Hematopoietic multipotent progenitor cell treated with erythropoietin and hydrocortisone succinate and interleukin-3 and kit ligand, for 15 days (in vitro differentiated cells): ENCODE data around the gene AMDHD1.

Experiments used
- DNase-seq: peaks from one replicate; pipeline ENCODE4 v3.0.0-alpha.2; 2015; ENCODE audit warnings: low spot score

The AMDHD1 gene

GRCh38 chr12:95996034-95996658 is 53.0 kb downstream of the AMDHD1 start, which contains the start of gene HAL:
TSS of gene HAL (minus strand) at chr12:95996344. CDS start at chr12:95995910, 434 bp downstream.
- no peak for DNase-seq

DNA sequence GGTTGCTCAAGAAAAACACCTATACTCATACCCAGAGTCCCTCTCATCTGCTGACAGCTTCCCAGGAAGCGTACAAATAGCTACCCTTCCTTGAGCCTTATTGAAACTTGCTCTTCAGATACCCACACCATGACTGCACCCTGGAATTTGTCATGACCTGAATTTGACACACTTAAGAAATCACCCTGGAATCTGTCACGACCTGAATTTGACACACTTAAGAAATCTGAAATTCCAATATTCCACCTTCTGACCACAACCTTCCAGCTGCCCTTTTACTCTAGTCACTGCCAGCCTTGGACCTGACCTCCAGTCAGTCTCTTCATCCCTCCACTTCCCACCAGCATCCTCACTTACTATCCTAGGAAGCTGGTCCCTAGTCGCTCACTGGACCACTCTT is 54.1 kb downstream of the AMDHD1 start:
- no peak for DNase-seq

DNA sequence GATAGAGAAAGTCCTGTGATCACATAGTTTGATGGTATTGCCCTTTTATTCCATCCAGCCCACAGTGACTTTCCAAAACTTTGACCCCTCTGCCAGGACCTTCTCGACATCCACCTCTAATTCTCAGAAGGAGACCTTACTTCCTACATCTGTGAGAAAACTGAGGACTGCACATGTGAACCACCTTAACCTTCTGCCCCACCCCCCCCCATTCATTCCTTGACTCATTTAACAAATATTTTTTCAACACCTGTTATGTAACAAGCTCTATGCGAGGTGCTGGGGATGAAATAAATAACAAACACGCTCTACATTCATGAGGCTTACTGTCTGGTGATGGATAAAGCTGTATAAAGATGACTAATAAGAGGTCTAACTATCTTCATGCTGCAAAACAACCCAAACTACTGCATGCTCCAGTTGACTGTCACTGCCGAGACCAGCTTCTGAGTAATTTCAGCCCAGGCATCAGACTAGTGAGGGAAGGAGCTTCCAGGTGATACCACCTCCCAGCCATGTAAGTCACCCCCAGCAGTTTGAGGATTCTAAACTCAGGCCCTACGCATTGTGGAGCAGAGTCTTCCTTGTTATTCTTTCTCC is 54.9 kb downstream of the AMDHD1 start:
- no peak for DNase-seq

DNA sequence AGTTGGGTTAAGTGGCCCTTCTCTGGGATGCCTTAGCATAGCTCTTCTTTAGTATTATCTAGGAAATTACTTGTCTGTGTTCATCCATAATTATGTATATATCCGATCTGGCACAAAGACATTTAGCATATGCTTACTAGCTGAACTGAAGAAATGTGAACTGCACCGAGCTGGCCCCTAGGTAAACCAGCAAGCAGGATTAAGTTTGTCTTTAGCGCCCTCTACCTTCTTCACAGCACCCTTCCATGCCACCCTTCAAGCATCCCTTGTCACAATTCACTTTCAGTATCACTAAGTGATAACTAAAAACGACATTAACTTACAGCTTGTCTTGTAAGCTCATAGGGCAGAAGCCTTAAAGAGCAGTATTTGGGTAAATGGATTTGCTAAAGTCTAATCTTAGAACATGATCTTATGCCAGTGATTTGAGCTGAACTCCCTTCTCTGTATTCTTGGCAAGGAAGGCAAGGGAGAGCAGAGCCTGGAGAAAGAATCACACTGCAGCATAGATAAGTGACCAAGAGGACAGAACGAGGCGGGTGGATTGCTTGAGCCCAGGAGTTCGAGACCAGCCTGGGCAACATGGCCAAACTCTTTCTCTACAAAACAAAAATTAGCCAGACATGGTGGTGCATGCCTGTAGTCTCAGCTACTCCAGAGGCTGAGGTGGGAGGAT is 55.6 kb downstream of the AMDHD1 start:
- peak; percentile 41 for DNase-seq

DNA sequence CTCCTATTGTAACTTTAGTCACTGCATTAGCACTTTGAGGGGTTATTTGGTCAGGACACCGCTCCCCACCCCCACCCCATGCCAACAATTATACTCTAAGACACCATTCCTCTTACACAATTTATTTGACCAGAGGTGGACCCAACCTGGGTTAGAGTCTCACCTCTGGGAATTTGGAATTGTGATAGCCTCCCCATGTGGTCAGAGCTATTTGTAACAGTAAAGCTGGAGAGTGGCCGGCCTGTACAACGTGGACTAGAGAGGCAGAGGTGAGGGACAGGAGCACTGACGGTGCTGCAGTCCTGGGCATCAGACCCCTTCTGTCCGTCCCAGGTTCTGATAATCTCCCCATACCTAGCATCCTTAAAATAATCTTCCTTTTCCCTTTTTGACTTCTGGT is 56.4 kb downstream of the AMDHD1 start:
- no peak for DNase-seq

DNA sequence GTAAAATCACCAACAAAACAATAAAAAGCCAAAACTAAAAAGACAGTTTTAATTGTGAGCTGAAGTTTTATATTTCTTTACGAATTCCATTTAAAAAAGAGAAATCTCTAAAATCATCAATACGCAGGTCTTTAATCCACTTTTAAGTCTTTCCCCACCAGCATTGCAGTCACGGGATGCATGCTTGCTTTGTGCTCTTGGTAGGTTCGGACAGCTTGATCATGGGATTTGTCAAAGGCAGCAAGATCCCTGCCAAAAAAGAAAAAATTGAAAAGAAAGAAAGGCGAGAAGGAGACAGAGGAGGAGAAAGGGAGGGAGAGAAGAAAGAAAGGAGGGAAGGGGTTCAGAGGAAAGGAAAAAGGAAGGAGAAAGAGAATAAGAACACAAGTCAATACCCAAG is 57.7 kb downstream of the AMDHD1 start:
- DNase-seq: no peak

DNA sequence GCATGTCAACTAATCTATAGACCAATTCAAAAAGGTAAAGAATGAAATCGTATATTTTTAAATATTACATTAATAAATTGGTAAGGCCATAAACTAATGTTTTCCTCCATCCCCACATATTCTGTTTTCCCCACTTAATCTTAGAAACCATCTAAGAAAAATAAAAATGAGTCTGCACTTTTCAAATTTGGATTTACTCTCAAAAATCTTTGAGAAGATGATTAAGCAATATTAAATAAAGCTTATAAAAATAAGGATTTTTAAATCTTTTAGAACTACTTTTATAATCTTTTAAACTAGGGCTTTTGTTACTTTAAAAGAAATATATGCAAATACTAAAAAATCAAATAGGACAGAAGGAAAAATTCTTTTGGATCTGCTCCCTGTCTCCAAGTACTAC is 63.6 kb downstream of the AMDHD1 start:
- peak; percentile 16 for DNase-seq

DNA sequence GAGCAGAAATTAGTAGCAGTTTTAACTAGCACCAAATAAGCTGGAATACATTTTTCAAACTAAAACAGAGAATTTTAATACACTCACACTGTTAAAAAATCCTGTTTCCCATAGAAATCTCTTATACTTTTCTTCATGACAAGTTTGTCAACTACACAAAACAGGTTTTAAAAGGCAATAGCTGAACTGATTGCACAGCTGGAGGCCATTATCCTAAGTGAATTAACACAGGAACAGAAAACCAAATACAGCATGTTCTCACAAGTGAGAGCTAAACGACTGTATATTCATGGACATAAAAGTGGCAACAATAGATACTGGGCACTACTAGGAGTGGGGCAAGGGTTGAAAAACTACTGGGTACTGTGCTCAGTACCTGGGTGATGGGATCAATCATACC is 64.6 kb downstream of the AMDHD1 start:
- no peak for DNase-seq

DNA sequence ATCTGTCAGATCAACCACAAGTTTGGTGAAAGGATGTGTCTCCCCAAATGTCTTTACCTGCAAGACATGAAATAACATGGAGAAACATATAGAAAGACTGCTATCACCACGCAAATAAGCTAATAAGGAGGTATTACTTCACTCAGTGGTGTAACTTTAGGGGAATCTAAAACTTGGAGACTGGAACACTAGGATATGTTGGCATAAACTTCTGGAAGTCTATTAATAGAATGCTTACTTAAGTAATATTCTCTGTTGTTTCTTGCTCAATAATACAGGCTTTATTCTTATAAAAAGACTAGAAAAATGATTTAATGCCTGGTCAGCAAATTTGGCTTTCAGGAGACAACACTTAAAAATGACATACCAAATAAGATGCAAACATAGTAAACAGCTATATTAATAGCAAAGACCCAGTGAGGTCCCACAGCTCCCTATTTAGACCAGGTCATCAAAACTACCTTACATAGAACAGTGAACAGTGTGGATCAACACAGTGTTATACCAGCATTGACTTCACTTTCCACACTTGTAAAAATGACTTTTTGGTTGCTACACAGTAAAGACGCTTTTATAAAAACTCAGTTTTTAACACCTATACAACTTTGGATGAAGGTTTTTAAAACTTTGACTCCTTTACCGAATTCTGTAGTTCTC is 71.9 kb downstream of the AMDHD1 start:
- no peak for DNase-seq

DNA sequence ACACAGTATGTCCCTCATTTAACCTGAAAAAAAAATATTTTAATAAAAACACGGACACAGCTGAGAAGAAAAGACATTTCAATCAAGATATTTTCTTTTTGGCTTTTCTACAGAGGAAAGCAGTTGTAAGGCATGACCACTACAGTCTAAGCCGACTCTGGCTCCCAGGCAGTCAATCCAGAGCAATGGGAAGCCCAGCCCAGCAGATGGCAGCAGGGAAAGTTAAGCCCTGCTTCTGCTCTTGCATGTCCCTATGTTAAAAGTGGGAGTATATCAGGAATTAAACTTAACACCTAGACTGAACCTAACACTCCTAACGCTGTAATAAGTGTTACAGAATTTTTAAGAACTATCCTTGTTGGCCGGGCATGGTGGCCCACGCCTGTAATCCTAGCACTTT is 72.5 kb downstream of the AMDHD1 start:
- no peak for DNase-seq
